GM21619 (cell line): ENCODE results near the gene LRRC4C.
A peak's percentile ranks its signal among the peaks of the same experiment; 100 is the strongest.

Experiments
- ATAC-seq: cut with Tn5 transposase; IDR thresholded peaks from one replicate; pipeline ENCODE4 v1.9.1; 2021; ENCODE audit not compliant: unreplicated experiment

The LRRC4C gene

GRCh38 chr11:41333357-41333756 lies 126.1 kb downstream of the LRRC4C start:
- no peak for ATAC-seq

DNA sequence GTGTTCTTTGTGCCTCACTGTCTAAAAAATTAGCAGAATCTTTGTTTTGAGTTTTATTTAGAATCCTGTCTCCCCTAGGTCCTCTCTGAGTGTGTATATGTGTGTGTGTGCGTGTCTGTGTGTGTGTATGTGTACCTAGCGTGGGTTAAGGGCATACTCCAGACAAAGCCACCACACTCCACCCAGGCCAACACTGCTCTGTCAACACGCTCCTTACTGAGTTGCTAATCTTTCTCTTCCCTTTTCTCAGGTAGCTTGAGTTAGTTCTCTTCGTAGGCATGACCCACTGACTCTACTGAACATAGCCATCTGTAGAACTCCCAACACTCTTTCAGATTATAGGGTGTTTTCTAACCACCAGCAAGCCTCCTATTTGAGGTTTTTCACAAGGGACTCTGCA lies 131.1 kb downstream of the LRRC4C start:
- no peak for ATAC-seq

DNA sequence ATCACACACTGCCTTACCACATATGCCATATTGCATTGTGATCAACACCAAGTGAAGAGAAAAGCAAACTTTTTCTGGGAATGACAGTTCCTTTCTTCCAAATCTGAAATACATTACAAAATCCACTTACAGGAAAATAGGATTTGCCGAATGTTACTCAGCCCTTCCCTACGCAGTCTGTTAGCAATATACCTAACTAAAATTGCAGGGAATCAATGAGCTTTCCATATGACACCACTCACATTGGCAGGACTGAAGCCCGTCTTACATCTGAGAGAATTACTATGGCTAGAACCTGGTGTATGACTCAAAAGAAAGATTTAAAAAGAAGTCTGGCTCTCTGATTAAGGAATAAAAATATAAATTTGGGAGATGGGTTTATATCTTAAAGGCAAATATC lies 136.0 kb downstream of the LRRC4C start:
- ATAC-seq = no peak

DNA sequence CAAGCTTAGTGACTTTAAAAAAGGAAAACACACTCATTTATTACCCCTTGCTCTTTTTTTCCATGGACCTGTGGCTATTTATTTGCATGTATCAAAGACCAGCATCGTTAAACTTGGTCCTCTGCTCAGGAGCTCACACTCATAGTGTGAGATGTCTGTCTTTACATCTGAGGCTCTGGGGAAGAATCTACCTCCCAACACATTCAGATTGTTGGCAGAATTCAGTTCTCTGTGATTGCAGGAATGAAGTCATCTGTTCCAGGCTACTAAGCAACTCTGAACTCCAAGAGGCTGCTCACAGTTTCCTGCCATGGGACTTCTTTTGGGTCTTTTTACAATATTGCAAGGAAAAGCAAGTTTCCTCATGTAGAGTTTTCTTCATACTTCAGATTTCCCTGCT lies 138.8 kb downstream of the LRRC4C start:
- no peak for ATAC-seq

- no peak for ATAC-seq
These were observed 139.2 kb downstream of the LRRC4C start for GRCh38 chr11:41320238-41320637.

GRCh38 chr11:41319434-41319833 lies 140.0 kb downstream of the LRRC4C start:
- ATAC-seq = no peak

GRCh38 chr11:41316751-41317150 lies 142.7 kb downstream of the LRRC4C start:
- ATAC-seq = no peak

DNA sequence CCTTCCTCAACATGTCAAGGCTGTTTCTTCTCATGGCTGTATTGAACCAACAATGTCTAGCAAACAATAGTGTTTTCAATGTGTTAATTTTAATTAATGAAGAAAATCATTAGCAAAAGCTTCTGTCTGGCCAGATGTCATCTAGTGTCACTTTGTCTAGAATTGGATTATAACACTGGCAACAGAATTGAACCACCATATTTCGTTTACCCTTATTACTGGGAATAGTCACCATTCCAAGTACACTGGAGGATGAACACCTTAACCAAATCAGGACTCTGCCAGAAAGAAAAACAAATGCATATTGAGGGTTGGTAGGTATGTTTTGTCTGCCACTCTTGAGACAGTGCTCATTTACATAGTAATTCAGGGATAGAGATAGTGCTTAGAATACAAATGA lies 146.2 kb downstream of the LRRC4C start:
- ATAC-seq = no peak

- peak; percentile 18 for ATAC-seq
These were observed 149.7 kb downstream of the LRRC4C start for GRCh38 chr11:41309716-41310115.

DNA sequence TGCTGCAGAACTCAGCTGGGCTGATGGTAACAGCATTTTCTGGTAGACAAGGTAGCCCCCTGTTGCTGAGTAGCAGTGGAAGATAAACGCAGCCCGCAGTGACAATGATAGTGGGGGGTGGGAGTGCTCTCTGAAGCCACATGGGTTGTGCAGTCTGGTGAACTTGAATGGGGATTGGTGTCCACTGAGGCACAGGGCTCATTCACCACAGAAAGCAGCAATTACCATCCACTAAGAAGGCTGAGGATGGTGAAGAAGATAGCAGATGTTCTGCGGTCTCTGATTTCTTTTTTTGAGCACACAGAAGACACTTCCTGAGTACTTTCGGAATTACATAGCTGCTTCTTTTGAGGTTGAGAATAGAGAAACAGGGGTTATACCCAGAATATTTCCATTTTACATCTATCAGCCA lies 150.3 kb downstream of the LRRC4C start:
- peak; percentile 81 for ATAC-seq

DNA sequence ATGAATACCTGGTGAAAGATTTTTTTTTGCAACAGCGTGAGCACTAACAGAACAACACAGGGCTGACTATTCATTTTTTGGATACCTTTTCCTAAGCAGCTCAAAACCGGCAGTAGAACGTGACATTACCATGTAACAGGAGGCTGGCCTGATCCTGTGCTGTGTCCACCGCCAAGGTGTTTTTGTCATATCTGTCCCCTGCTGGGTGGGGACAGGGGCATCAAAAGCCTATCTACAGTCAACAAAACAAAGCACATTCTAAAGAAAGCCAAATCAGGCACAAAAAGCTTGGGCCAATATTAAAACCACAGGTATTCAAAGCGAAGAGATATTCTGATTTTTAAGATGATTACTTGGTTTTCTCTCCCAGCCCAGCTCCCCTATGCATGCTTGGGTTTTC lies 151.2 kb downstream of the LRRC4C start:
- ATAC-seq = no peak

DNA sequence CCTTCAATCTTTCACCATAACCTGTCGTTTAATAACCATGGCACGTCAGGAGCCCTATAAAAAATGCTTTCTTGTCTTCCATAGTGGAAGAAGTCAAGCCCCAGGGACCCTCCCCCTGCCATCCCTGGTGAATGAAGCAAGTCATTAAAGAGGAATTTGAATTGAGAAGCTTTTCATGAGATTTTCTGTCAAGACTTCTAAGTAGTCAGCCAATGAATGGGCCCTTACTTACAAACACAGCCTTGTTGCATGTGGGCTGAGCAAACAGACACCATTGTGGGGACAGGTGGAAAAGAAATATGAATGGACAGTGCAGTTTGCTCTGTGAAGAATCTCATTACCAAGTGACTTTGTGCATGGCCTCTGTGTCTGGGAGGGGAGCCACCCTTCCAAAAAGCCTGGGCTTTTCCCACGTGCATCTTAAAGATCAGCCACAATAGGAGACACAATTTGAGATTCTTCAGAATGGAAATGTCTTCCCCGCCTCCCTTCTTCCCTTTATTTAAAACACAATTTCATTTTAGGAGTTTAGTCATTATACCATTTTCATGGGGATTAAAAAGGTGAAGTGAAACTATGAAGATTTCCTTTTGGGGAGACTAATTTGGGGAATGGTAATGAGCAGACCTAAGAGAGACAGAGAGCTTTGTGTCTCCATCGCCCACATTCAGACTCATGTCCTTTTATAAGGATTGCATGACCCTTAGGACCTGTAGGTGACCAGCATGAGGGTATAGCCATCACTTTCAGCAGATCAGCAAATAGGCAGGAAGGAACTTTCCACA lies 152.0 kb downstream of the LRRC4C start:
- no peak for ATAC-seq

DNA sequence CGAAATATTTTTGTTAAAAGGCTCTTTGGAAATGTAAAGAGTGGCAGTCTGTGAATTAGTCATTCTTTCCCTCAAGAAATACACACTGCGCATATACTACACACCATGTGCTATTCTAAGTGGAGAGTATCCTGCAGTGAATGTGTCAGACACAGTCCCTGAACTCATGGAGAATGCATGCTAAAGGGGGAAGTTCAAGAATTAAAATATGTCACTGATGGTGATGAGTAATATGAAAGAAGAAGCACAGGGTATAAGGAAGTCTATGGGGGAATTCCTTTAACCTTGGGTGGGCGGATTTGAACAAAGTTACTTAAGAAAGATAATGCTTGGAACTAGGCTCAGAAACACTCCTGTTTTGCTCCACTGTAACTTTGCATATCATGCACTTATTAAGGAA lies 153.0 kb downstream of the LRRC4C start:
- no peak for ATAC-seq

- no peak for ATAC-seq
These were observed 158.4 kb downstream of the LRRC4C start for GRCh38 chr11:41301023-41301422.

DNA sequence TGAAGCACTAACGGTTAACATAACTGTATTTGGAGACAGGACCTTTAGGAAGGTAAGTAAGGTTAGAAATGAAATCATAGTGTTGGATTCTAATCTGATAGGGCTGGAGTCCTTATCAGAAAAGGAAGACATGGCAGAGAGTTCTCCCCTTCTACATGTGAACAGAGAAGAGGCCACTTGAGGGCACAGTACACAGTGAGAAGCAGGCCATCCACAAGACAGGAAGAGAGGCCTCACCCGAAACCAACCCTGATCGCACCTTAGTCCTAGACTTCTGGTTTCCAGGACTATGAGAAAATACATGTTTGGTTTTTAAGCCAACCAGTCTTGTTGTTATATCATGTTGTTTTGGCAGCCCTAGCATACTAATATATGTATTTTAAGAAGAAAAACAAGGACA lies 170.0 kb downstream of the LRRC4C start:
- ATAC-seq = peak; percentile 83

GRCh38 chr11:41286751-41287150 lies 172.7 kb downstream of the LRRC4C start:
- no peak for ATAC-seq

- ATAC-seq = no peak
These were observed 175.1 kb downstream of the LRRC4C start for GRCh38 chr11:41284354-41284753.

DNA sequence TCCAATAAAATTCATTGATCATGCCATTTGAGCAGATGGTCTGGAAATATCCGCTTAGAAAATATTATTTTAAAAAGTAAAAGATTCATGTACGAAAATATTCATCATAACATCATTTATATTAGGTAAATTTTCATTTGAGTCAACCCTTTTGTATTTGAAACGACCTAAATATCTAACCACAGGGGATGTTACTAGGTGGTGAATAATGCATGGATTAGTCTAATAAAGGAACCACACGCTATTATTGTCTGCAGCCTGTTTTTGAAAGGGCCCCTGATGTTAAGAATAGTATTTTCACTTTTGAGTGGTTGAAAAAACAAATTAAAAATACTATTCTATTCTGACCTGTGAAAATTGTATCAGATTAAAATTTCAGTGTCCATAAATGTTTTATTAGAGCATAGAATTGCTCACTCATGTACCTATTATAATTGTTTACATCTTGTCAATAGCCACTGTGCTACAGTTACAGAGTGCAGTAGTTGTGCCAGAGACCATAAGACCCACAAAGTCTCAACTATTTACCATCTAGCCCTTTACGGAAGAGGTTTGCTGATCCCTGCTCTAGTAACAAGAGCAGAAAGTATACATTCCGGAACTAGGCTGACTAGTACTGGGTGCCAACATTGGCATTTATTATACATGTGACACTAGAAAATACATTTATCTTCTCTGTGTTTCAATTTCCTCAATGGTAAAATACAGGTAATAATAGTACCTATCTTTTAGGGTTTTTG lies 176.1 kb downstream of the LRRC4C start:
- no peak for ATAC-seq

DNA sequence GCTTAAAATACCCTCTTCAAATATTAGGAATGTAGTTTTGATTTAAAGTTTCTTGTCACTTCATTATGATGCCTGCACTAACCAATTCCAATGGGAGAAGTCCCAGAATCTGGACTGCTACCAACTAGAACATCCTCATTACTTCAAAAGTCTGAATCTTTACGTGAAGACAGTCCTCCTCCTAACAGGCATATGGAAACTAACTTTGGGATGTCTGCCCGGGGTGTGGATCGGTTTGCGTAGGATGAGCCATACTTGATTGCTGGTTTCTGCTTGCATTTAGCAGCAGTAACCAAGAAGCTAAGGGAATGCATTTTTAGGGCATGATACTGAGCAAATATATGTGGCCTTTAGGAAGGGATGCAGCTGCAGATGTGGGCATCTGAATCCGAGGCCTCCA lies 177.1 kb downstream of the LRRC4C start:
- ATAC-seq = no peak

GRCh38 chr11:41281131-41281742 lies 178.2 kb downstream of the LRRC4C start:
- ATAC-seq = no peak

- no peak for ATAC-seq
These were observed 184.6 kb downstream of the LRRC4C start for GRCh38 chr11:41274831-41275230.

GRCh38 chr11:41273908-41274307 lies 185.5 kb downstream of the LRRC4C start:
- no peak for ATAC-seq
